Activated T-cell treated with anti-CD3 and anti-CD28 coated beads, Interleukin-2, amount 50 U/mL, for 4 hours (primary cell): ENCODE data around the gene SPRR3. TPM values are rescaled to one million over a fixed set of nuclear protein-coding genes. Genes with fewer than 3 reads are reported as not detected.

Experiments
- ATAC-seq, 2 donors: fragments of 200-7000 bp; cut with Tn5 transposase; one replicate each; pipeline ENCODE4 v1.10.0; 2021
- DNase-seq: peaks from one replicate; pipeline ENCODE4 v3.0.0-alpha.2; 2020
- H3K27me3 Mint-ChIP-seq: one replicate; pipeline ENCODE4 v1.8.0; 2021; ENCODE audit warnings: low read depth, mixed read lengths
- H3K36me3 Mint-ChIP-seq: one replicate; pipeline ENCODE4 v1.8.0; 2022; ENCODE audit warnings: mixed read lengths; ENCODE audit not compliant: insufficient read depth
- H3K4me1 Mint-ChIP-seq: one replicate; pipeline ENCODE4 v1.8.0; 2021; ENCODE audit warnings: low read depth, mixed read lengths
- H3K4me3 Mint-ChIP-seq: one replicate; pipeline ENCODE4 v1.8.0; 2021; ENCODE audit warnings: mild to moderate bottlenecking, moderate library complexity, mixed read lengths
- H3K9me3 Mint-ChIP-seq: one replicate; pipeline ENCODE4 v1.8.0; 2021; ENCODE audit warnings: mixed read lengths
- total RNA-seq, 3 donors: library from RNA; stranded (reverse); gene quantifications; one replicate each; pipeline ENCODE4 v1.2.1, GENCODE V29; 2021

SPRR3 gene, protein sequence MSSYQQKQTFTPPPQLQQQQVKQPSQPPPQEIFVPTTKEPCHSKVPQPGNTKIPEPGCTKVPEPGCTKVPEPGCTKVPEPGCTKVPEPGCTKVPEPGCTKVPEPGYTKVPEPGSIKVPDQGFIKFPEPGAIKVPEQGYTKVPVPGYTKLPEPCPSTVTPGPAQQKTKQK
- total RNA-seq = not detected

DNA sequence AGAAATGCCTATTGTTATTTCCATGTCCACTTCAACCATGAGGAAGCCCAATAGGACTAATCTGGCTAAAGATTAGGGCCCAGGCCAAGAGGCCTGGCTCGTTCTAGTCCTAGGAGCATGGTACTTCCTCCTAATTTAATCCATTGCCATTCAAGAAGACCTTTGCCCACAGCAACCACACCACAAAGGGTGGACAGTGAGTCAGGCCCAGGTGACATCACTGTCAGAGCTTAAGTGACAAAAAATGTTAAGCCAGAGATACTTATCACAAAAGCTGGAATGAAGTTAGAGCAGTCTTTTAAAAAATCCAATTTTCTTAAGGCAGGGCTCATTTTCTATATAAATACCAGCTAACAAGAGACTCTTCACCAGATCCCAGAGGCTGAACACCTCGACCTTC lies at the start of gene SPRR3:
SPRR3 (plus strand) TSS at position 368 of the 400 bp plus-strand sequence. CDS start 1,272 bp downstream, outside the sequence.
- H3K9me3 Mint-ChIP-seq = no peaks in the 10 kb centered on the region
- H3K27me3 Mint-ChIP-seq = peaks cover 21% of the 10 kb centered on the region
- ATAC-seq = no peak

DNA sequence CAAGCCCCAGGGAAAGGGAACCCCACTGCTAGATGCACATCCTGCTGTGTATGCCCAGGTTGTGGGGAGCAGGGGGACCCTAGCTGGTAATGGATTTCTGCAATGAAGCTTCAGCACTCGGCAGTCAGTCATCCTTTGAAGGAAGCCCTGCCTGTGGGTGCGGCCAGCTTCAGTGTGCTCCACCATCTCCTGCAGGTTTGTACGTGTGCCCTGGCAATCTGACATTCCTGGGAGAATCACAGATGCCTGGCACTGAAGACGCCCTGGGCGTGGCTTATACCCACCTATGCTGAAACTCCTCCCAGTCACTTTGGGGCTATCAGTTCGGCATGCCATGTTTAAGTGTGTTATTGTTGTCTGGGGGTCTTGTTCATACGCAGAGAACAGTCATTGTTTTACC lies 47.8 kb upstream of the SPRR3 start:
- Mint-ChIP-seq H3K27me3 (peaks cover 12% of the 10 kb centered on the region), H3K36me3 (no peaks in the 10 kb centered on the region), H3K4me3 (no peak overlapping the region), H3K4me1 (no peaks in the 10 kb centered on the region), H3K9me3 (no peaks in the 10 kb centered on the region)
- DNase-seq = no peak
- no peak for ATAC-seq

More for the DNA sequence above, at the start of gene SPRR3:
- no peak for DNase-seq
- Mint-ChIP-seq H3K4me3 (no peak within 1 kb of the TSS), H3K36me3 (no peaks in the 10 kb centered on the region), H3K4me1 (no peaks in the 10 kb centered on the region)

GRCh38 chr1:152954436-152954835 lies 47.1 kb upstream of the SPRR3 start:
- Mint-ChIP-seq H3K9me3 (no peaks in the 10 kb centered on the region), H3K27me3 (peaks cover 12% of the 10 kb centered on the region), H3K4me1 (no peaks in the 10 kb centered on the region), H3K4me3 (no peak overlapping the region), H3K36me3 (no peaks in the 10 kb centered on the region)
- DNase-seq = no peak
- ATAC-seq = no peak

DNA sequence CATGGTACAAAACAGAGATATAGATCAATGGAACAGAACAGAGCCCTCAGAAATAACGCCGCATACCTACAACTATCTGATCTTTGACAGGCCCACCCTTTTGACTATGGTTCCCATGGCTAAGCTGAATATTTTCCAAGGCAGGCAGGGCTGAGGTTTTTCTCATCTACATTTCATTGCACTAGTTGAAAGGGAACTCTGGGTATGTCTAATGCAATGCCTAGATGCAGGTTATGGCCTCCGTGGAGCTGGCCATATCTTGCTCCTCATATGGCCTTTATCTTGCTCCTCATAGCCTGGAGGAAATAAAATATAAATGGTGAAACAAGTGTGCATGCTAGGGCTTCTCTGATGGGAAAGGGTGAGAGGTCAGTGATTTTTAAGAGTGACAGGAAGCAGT lies 44.0 kb upstream of the SPRR3 start:
- H3K4me1 Mint-ChIP-seq = no peaks in the 10 kb centered on the region
- DNase-seq (no peak), ATAC-seq (no peak)
- peaks cover 8% of the 10 kb centered on the region for H3K27me3 Mint-ChIP-seq
- H3K36me3 Mint-ChIP-seq = no peaks in the 10 kb centered on the region
- H3K4me3 Mint-ChIP-seq = no peak overlapping the region
- H3K9me3 Mint-ChIP-seq = no peaks in the 10 kb centered on the region

- Mint-ChIP-seq H3K27me3 (peaks cover 7% of the 10 kb centered on the region), H3K4me3 (no peak overlapping the region), H3K36me3 (no peaks in the 10 kb centered on the region), H3K9me3 (no peaks in the 10 kb centered on the region), H3K4me1 (no peaks in the 10 kb centered on the region)
- no peak for ATAC-seq
- no peak for DNase-seq
Measured at GRCh38 chr1:152959273-152959672, 42.3 kb upstream of the SPRR3 start.

GRCh38 chr1:152959801-152960451 lies 41.6 kb upstream of the SPRR3 start:
- H3K36me3 Mint-ChIP-seq = no peaks in the 10 kb centered on the region
- peaks cover 7% of the 10 kb centered on the region for H3K27me3 Mint-ChIP-seq
- H3K4me1 Mint-ChIP-seq = no peaks in the 10 kb centered on the region
- H3K9me3 Mint-ChIP-seq = no peaks in the 10 kb centered on the region
- DNase-seq (no peak), ATAC-seq (no peak)
- no peak overlapping the region for H3K4me3 Mint-ChIP-seq

GRCh38 chr1:152960452-152961044 lies 41.0 kb upstream of the SPRR3 start:
- H3K4me3 Mint-ChIP-seq = no peak overlapping the region
- no peaks in the 10 kb centered on the region for H3K4me1 Mint-ChIP-seq
- H3K27me3 Mint-ChIP-seq = peaks cover 10% of the 10 kb centered on the region
- no peak for DNase-seq
- no peak for ATAC-seq
- no peaks in the 10 kb centered on the region for H3K36me3 Mint-ChIP-seq
- no peaks in the 10 kb centered on the region for H3K9me3 Mint-ChIP-seq

DNA sequence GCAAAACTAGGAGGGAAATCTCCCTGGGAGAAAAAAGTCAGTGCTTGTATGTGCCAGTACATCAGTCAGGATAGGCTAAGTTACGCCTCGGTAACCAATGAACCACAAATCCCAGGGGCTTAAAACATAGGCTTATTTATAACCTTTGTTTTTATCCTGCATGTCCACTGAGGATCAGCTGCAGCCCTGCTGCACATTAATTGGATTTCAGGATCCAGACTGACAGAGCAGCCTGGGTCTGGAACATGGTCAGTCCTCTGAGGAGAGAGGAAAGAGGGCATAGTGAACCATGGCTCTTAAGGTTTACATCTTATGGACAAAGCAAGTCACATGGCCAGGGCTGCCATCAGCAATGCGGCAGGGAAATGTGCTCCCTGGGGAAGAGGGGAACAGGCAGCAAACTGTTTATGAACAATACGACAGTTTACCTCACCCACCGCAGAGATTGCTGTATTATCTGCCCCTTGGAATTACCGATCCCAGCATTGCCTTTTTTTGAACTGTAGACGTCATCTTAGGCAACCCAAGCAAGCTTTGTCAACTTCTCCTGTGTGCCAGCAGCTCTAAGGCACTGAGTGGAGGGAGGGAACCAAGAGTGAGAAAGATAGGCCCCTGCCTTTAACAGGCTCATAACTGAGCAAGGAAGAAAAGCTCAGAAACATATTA lies 40.2 kb upstream of the SPRR3 start:
- ATAC-seq = no peak

GRCh38 chr1:152962876-152963415 lies 38.6 kb upstream of the SPRR3 start:
- Mint-ChIP-seq H3K4me1 (no peaks in the 10 kb centered on the region), H3K9me3 (no peaks in the 10 kb centered on the region), H3K4me3 (no peak overlapping the region), H3K36me3 (no peaks in the 10 kb centered on the region), H3K27me3 (peaks cover 17% of the 10 kb centered on the region)
- DNase-seq (no peak), ATAC-seq (no peak)

More for the DNA sequence above, 40.2 kb upstream of the SPRR3 start:
- Mint-ChIP-seq H3K36me3 (no peaks in the 10 kb centered on the region), H3K4me1 (no peaks in the 10 kb centered on the region), H3K9me3 (no peaks in the 10 kb centered on the region), H3K4me3 (no peak overlapping the region), H3K27me3 (peaks cover 11% of the 10 kb centered on the region)
- no peak for DNase-seq

DNA sequence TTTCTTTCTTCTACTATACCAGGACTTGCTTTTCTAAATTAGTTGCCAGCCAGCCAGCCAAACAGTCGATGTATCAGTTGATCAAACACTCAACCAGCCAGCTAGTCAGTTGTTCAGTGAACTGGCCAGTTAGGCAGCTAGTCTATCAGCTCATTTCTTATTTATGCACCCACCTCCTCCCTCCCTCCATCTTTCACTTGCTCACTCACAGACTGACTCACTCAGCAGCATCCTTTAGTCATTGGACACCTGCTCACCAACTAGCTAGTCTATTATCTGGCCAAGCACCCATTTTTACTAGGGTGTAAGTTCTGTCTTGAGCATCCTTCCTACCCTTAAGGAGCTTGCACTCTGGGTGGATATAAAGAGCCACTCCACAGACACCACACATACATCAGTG lies 37.0 kb upstream of the SPRR3 start:
- H3K4me3 Mint-ChIP-seq = no peak overlapping the region
- peaks cover 15% of the 10 kb centered on the region for H3K27me3 Mint-ChIP-seq
- H3K36me3 Mint-ChIP-seq = no peaks in the 10 kb centered on the region
- DNase-seq (no peak), ATAC-seq (no peak)
- no peaks in the 10 kb centered on the region for H3K4me1 Mint-ChIP-seq
- H3K9me3 Mint-ChIP-seq = no peaks in the 10 kb centered on the region

DNA sequence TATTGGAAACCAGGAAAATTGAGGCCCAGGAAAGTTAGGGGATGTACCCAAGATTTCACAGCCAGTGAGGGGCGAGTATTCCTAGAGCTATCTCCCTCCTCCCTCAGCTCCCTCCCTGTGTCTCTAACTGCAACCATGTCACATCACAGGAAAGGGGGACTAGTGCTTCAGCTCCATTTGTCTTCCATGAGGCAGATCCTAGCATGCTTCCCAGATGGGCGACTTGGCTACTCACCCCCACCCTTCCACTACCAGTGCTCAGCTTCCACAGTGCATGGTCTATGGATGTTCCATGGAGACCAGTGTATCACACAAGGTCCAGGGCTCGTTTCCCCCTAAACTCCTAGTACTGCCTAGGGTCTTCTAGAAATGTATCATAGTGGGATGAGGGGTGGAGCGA lies 35.7 kb upstream of the SPRR3 start:
- no peak for ATAC-seq
- H3K27me3 Mint-ChIP-seq = peaks cover 12% of the 10 kb centered on the region

DNA sequence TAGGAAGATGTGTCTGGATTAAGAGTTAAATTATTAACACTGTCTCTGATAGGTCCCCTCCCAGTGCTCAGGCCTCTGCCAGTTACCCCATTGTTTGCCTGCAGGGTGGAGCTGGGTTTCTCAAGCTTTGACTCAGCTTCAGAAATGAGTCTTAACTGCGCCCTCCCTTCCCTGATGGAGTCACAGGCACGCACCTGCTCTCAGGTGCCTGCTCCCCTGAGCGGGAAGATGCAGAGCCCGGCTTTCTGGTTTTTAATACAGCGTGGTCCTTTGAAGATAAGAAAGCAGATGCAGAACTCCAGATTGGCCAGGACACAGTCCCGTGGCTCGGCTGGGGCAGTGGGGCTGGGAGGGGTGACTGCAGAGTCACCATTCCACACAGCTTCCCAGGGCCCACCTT lies 34.3 kb upstream of the SPRR3 start:
- DNase-seq (no peak), ATAC-seq (no peak)
- Mint-ChIP-seq H3K27me3 (peaks cover 10% of the 10 kb centered on the region), H3K9me3 (no peaks in the 10 kb centered on the region), H3K4me3 (no peak overlapping the region), H3K4me1 (no peaks in the 10 kb centered on the region), H3K36me3 (no peaks in the 10 kb centered on the region)

More for the DNA sequence above, 35.7 kb upstream of the SPRR3 start:
- no peaks in the 10 kb centered on the region for H3K4me1 Mint-ChIP-seq
- no peaks in the 10 kb centered on the region for H3K9me3 Mint-ChIP-seq
- H3K36me3 Mint-ChIP-seq = no peaks in the 10 kb centered on the region
- no peak overlapping the region for H3K4me3 Mint-ChIP-seq
- no peak for DNase-seq

- Mint-ChIP-seq H3K4me3 (no peak overlapping the region), H3K36me3 (no peaks in the 10 kb centered on the region)
Measured at GRCh38 chr1:152968248-152968647, 33.3 kb upstream of the SPRR3 start.

DNA sequence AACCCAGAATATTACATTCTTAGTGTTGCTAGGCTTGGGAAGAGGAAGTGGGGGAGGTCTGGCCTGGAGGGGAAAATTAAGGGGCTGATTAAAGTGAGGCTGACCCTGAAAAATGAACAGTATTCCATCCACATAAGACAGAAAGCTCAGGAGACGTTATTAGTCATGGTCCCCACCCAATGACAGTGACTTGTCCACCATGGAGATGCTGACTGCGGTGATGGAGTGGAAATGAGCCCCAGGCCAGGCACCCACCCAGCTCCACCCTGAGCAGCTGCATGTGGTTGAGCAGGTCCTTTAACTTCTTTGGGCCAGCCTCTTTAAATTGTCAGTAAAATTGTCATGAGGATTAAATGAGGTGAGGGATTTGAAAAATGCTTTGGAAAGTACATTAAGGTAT lies 32.5 kb upstream of the SPRR3 start:
- no peak for DNase-seq

More at GRCh38 chr1:152968248-152968647, 33.3 kb upstream of the SPRR3 start:
- Mint-ChIP-seq H3K4me1 (no peaks in the 10 kb centered on the region), H3K27me3 (peaks cover 10% of the 10 kb centered on the region), H3K9me3 (no peaks in the 10 kb centered on the region)
- ATAC-seq (no peak), DNase-seq (no peak)

More for the DNA sequence above, 32.5 kb upstream of the SPRR3 start:
- Mint-ChIP-seq H3K36me3 (no peaks in the 10 kb centered on the region), H3K4me3 (no peak overlapping the region), H3K4me1 (no peaks in the 10 kb centered on the region), H3K9me3 (no peaks in the 10 kb centered on the region), H3K27me3 (peaks cover 10% of the 10 kb centered on the region)
- ATAC-seq = no peak
